Rectal smooth muscle tissue (tissue), 1 donor: Measurements from ENCODE around the gene MYH13.

Experiments
- H3K27ac ChIP-seq: one replicate; pipeline ENCODE4 v1.7.0; 2013; ENCODE audit warnings: low read depth, low read length, inconsistent platforms
- H3K27me3 ChIP-seq: one replicate; pipeline ENCODE4 v1.7.0; 2013; ENCODE audit warnings: low read length; ENCODE audit not compliant: control insufficient read depth, insufficient read depth
- H3K36me3 ChIP-seq: one replicate; pipeline ENCODE4 v1.7.0; 2013; ENCODE audit warnings: low read length; ENCODE audit not compliant: control insufficient read depth, insufficient read depth
- H3K4me1 ChIP-seq: one replicate; pipeline ENCODE4 v1.7.0; 2013; ENCODE audit warnings: low read length; ENCODE audit not compliant: control insufficient read depth, insufficient read depth
- H3K4me3 ChIP-seq: one replicate; pipeline ENCODE4 v1.7.0; 2013; ENCODE audit warnings: low read length
- H3K9ac ChIP-seq: one replicate; pipeline ENCODE4 v1.7.0; 2013; ENCODE audit warnings: low read length

MYH13 gene

DNA sequence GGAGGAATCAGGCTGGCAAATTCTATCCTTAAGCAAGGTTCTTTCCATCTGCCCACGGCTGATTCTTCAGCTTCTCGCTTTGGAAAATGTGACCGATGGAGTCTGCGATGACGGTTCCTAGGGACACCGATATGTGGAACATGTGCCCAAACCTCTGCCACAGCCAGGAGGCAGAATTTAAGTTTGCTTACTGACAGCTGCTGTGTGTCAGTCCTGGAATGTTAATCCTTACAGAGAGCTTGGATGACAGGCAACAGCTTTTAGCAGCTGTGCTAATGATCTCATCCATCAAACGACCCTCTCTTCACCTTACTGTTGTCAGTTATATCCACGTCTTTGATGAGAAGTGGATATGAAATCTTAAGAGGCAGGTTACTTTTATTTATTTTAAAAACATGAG is 11.4 kb upstream of the MYH13 start:
- H3K36me3 ChIP-seq = no peaks in the 10 kb centered on the region
- H3K27me3 ChIP-seq = no peaks in the 10 kb centered on the region
- no peak overlapping the region for H3K9ac ChIP-seq
- no peak overlapping the region for H3K4me3 ChIP-seq
- no peaks in the 10 kb centered on the region for H3K4me1 ChIP-seq
- H3K27ac ChIP-seq = no peak overlapping the region

DNA sequence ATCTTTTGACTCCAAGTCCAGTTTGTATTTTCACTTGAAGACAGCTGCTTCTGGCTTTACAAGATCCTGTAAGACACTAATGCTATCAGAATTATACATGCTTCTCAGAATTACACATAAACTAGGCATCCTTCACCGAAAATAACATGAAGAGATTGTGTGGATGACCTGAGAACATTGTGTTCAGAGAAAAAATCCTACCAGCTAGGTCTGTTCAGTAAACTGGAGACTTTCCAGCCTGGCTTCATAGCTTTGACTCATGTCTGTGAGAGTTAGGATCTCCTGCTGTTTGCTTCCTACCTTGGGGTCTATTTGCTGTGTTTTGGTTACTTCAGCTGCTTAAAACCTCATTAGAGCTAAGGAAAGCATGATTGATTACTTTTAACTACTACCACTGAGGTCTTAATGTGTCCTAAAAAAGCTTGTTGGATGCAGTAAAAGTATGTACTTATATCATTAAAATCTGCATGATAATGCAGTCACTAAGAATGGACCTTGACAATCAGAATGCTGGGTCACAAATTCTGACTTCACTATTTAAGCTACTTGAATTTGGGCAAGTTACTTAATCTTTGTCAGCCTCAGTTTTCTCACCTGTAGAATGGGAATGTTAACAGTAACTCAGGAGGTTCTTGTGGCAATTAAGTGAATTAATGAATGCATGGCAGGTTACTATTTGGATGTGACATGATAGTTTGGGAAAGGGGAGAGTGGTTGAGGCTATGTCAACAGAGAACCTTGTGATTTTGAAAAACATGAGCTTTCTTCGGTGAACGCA is 8.0 kb upstream of the MYH13 start:
- Histone ChIP-seq H3K27me3 (no peaks in the 10 kb centered on the region), H3K9ac (no peak overlapping the region), H3K27ac (no peak overlapping the region), H3K4me1 (no peaks in the 10 kb centered on the region), H3K36me3 (no peaks in the 10 kb centered on the region), H3K4me3 (no peak overlapping the region)

DNA sequence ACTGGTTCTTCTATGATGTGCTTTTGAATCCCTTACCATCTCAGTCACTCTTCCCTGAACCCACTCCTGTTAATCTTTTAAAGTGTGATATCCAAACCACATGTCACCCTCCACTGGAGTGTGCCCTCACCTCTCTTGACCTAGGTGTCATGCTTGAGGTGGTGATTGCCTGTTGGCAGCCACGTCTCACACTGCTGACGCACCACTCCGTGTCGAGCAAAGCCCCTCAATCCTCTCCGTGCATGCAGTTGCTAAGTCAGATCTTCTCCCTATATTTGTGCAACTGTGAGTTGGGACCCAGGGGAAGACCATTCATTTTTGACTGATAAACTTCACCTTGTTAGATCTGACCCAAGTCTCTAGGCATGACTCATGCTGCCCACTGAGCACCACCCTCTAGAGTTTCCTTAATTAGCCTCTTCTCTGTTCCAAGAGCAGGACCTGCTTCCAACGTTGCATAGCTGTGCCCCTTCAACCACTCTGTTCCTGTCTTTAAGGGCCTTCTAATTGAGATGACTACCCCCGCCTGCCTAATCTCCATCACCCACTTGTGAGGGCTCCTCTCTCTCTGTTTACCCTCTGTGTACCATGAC is 2.7 kb downstream of the MYH13 start:
- no peaks in the 10 kb centered on the region for H3K4me1 ChIP-seq
- no peak overlapping the region for H3K4me3 ChIP-seq
- H3K27me3 ChIP-seq = no peaks in the 10 kb centered on the region
- no peak overlapping the region for H3K27ac ChIP-seq
- no peaks in the 10 kb centered on the region for H3K36me3 ChIP-seq
- H3K9ac ChIP-seq = no peak overlapping the region

- H3K27ac ChIP-seq = no peak overlapping the region
Observed at GRCh38 chr17:10369239-10369638, 3.6 kb downstream of the MYH13 start.

DNA sequence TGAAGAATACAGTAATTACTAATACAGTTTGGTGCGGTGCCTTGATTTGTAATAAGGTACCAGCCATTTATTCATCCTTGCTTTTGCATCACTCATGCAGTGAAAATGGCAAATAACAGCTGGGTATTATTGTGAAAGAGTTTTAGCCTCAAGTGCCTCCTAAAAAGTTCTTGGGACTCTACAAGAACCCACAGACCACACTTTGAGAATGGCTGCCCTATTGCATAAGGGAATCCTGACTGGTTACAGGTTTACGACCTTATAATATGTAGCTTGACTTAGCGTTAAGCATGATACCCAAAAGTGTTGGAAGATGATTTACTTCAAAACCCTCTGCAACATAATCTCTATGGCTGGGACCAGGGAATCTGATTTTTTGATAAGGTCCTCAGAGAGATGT is 4.2 kb downstream of the MYH13 start:
- Histone ChIP-seq H3K27ac (no peak overlapping the region), H3K9ac (no peak overlapping the region), H3K4me1 (no peaks in the 10 kb centered on the region), H3K27me3 (no peaks in the 10 kb centered on the region), H3K4me3 (no peak overlapping the region), H3K36me3 (no peaks in the 10 kb centered on the region)

More at GRCh38 chr17:10369239-10369638, 3.6 kb downstream of the MYH13 start:
- H3K9ac ChIP-seq = no peak overlapping the region
- H3K4me3 ChIP-seq = no peak overlapping the region
- H3K36me3 ChIP-seq = no peaks in the 10 kb centered on the region
- no peaks in the 10 kb centered on the region for H3K27me3 ChIP-seq
- no peaks in the 10 kb centered on the region for H3K4me1 ChIP-seq

GRCh38 chr17:10360578-10360977 is 12.2 kb downstream of the MYH13 start:
- Histone ChIP-seq H3K27me3 (no peaks in the 10 kb centered on the region), H3K9ac (no peak overlapping the region), H3K36me3 (no peaks in the 10 kb centered on the region), H3K4me1 (no peaks in the 10 kb centered on the region), H3K4me3 (no peak overlapping the region), H3K27ac (no peak overlapping the region)

GRCh38 chr17:10357768-10358167 is 15.0 kb downstream of the MYH13 start:
- H3K36me3 ChIP-seq = no peaks in the 10 kb centered on the region
- no peaks in the 10 kb centered on the region for H3K27me3 ChIP-seq
- H3K9ac ChIP-seq = no peak overlapping the region
- no peaks in the 10 kb centered on the region for H3K4me1 ChIP-seq
- H3K4me3 ChIP-seq = no peak overlapping the region
- no peak overlapping the region for H3K27ac ChIP-seq

DNA sequence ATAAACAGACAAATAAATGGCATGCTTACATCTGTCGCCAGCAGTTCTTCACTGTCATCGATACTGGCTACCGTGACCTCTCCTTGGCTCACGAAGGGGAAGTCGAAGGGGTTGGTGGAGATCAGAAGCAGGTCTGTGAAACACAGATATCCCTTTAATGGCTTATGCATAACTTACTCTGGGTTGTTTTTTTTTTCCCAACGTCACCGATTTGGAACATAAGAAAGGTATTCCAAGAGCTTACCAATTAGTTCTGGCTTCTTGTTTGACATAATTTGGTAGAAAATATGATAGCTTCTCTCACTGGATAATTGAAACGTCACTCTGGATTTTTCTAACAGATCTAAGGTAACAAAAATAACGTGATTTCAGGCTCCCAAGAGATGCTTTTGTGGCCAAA is 18.2 kb downstream of the MYH13 start:
- no peaks in the 10 kb centered on the region for H3K36me3 ChIP-seq
- H3K4me1 ChIP-seq = no peaks in the 10 kb centered on the region
- no peak overlapping the region for H3K27ac ChIP-seq
- H3K4me3 ChIP-seq = no peak overlapping the region
- H3K27me3 ChIP-seq = no peaks in the 10 kb centered on the region
- H3K9ac ChIP-seq = no peak overlapping the region

DNA sequence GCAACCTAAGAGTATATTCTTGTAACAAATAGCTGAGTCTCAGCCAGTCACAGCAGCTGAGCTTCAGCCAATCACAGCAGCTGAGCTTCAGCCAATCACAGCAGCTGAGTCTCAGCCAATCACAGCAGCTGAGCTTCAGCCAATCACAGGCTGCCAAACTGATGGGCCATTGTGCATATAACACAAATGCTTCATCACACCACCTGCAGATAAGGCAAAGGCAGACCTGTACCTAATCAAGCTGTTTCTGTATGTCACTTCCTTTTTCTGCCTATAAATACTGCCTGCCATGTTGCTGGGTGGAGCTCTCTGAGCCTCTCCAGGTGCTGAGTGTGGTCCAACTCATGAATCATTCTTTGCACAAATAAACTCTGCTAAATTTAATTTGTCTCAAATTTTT is 19.9 kb downstream of the MYH13 start:
- Histone ChIP-seq H3K9ac (no peak overlapping the region), H3K27ac (no peak overlapping the region), H3K27me3 (no peaks in the 10 kb centered on the region), H3K4me1 (no peaks in the 10 kb centered on the region), H3K4me3 (no peak overlapping the region), H3K36me3 (no peaks in the 10 kb centered on the region)

DNA sequence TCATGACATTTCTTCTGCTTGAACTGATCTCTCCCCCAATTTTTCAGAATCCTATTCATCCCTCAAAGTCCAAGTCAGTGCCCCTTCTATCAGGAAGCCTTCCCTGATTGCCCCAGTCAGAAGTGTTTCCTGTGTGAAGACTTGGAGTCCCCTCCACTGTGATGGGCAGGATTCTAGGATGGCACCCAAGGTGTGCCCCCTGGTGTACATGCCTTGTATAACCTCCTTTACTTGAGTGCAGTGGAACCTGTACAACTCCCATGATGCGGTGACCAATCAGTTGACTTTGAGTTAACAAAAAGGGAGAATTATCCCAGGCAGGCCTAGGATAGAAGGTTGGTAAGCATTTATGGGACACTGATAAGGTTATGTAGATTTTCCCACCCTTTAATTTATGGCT is 23.4 kb downstream of the MYH13 start:
- no peaks in the 10 kb centered on the region for H3K36me3 ChIP-seq
- H3K9ac ChIP-seq = no peak overlapping the region
- no peak overlapping the region for H3K4me3 ChIP-seq
- H3K4me1 ChIP-seq = no peaks in the 10 kb centered on the region
- no peaks in the 10 kb centered on the region for H3K27me3 ChIP-seq
- H3K27ac ChIP-seq = no peak overlapping the region

GRCh38 chr17:10344816-10345215 is 28.0 kb downstream of the MYH13 start:
- Histone ChIP-seq H3K27me3 (no peaks in the 10 kb centered on the region), H3K4me3 (no peak overlapping the region), H3K9ac (no peak overlapping the region), H3K4me1 (no peaks in the 10 kb centered on the region), H3K36me3 (no peaks in the 10 kb centered on the region), H3K27ac (no peak overlapping the region)

GRCh38 chr17:10339051-10339450 is 33.8 kb downstream of the MYH13 start:
- H3K9ac ChIP-seq = no peak overlapping the region
- H3K4me1 ChIP-seq = no peaks in the 10 kb centered on the region
- H3K36me3 ChIP-seq = no peaks in the 10 kb centered on the region
- no peak overlapping the region for H3K4me3 ChIP-seq
- H3K27me3 ChIP-seq = no peaks in the 10 kb centered on the region
- no peak overlapping the region for H3K27ac ChIP-seq

- no peaks in the 10 kb centered on the region for H3K27me3 ChIP-seq
- H3K36me3 ChIP-seq = no peaks in the 10 kb centered on the region
- no peak overlapping the region for H3K4me3 ChIP-seq
- no peak overlapping the region for H3K9ac ChIP-seq
- no peak overlapping the region for H3K27ac ChIP-seq
- no peaks in the 10 kb centered on the region for H3K4me1 ChIP-seq
Observed at GRCh38 chr17:10337976-10338375, 34.8 kb downstream of the MYH13 start.
